Measurements from ENCODE around the gene SEPTIN5.

GRCh38 chr22:19767427-19768341 is 53.4 kb downstream of the SEPTIN5 start:
- TF ChIP-seq CTCF (conservative IDR thresholded peaks at IDR 0.05; ENCODE audit: low read length), result no peak
- no peak for TF ChIP-seq EZH2phosphoT487 (IDR thresholded peaks at IDR 0.05; ENCODE audit: borderline replicate concordance)
